ENCODE results near the gene HRH2.

Gene HRH2

GRCh38 chr5:175692235-175692995 lies 34.5 kb downstream of the HRH2 start:
- no peak overlapping the region for H3K4me3 ChIP-seq (replicated peaks in 1 of 2; ENCODE audit: low read depth in 2 of 2, low read length in 2 of 2)
- TF ChIP-seq, protein P1, sequence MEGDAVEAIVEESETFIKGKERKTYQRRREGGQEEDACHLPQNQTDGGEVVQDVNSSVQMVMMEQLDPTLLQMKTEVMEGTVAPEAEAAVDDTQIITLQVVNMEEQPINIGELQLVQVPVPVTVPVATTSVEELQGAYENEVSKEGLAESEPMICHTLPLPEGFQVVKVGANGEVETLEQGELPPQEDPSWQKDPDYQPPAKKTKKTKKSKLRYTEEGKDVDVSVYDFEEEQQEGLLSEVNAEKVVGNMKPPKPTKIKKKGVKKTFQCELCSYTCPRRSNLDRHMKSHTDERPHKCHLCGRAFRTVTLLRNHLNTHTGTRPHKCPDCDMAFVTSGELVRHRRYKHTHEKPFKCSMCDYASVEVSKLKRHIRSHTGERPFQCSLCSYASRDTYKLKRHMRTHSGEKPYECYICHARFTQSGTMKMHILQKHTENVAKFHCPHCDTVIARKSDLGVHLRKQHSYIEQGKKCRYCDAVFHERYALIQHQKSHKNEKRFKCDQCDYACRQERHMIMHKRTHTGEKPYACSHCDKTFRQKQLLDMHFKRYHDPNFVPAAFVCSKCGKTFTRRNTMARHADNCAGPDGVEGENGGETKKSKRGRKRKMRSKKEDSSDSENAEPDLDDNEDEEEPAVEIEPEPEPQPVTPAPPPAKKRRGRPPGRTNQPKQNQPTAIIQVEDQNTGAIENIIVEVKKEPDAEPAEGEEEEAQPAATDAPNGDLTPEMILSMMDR (IDR thresholded peaks at IDR 0.05; ENCODE audit: low read depth, low read length), result no peak
- DNase-seq (ENCODE audit: low read depth in 2 of 2), result no peak

DNA sequence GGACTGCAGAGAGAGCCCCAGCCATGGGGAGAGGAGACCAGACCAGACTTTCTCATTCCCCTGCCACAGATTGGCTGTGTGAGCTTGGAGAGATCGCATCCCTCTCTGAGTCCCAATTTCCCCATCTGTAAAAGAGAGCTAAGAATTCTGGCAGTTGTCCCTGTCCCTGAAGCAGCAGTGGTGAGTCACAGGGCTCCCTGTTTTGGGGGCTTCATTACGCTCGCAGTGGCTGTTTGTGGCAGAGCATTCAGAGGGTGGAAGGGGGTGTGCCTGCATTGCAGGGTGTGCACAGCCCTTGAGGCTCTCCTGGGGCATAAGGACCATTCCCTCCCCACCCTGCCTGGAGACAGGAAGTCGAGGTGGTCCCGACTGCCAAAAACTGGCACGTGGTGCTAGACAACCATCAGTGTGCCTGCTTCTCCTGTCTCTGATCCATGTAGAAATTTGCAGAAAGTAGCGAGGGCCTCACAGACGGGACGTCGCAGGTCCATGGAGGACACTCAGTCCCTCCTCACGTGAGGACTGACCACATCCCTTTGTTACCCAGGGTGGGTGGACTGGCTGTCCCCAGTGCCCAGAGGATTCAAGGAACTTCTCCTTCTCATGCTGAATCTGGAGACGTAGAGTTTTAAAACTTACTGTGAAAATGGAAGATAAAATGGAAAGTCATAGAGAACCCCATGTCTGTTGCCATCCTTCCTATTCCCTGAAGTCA lies 35.3 kb downstream of the HRH2 start:
- TF ChIP-seq, protein P1 (IDR thresholded peaks at IDR 0.05; ENCODE audit: low read depth, low read length), result no peak
- no peak overlapping the region for H3K4me3 ChIP-seq (replicated peaks in 1 of 2; ENCODE audit: low read depth in 2 of 2, low read length in 2 of 2)
- DNase-seq (ENCODE audit: low read depth in 2 of 2), result no peak

- DNase-seq (ENCODE audit: low read depth in 2 of 2), result no peak
- no peak overlapping the region for H3K4me3 ChIP-seq (replicated peaks in 1 of 2; ENCODE audit: low read depth in 2 of 2, low read length in 2 of 2)
- TF ChIP-seq, protein P1 (IDR thresholded peaks at IDR 0.05; ENCODE audit: low read depth, low read length), result no peak
Observed at GRCh38 chr5:175693741-175694140, 35.9 kb downstream of the HRH2 start.

GRCh38 chr5:175694371-175695160 lies 36.7 kb downstream of the HRH2 start:
- no peak overlapping the region for H3K4me3 ChIP-seq (replicated peaks in 1 of 2; ENCODE audit: low read depth in 2 of 2, low read length in 2 of 2)
- DNase-seq (ENCODE audit: low read depth in 2 of 2), result no peak

DNA sequence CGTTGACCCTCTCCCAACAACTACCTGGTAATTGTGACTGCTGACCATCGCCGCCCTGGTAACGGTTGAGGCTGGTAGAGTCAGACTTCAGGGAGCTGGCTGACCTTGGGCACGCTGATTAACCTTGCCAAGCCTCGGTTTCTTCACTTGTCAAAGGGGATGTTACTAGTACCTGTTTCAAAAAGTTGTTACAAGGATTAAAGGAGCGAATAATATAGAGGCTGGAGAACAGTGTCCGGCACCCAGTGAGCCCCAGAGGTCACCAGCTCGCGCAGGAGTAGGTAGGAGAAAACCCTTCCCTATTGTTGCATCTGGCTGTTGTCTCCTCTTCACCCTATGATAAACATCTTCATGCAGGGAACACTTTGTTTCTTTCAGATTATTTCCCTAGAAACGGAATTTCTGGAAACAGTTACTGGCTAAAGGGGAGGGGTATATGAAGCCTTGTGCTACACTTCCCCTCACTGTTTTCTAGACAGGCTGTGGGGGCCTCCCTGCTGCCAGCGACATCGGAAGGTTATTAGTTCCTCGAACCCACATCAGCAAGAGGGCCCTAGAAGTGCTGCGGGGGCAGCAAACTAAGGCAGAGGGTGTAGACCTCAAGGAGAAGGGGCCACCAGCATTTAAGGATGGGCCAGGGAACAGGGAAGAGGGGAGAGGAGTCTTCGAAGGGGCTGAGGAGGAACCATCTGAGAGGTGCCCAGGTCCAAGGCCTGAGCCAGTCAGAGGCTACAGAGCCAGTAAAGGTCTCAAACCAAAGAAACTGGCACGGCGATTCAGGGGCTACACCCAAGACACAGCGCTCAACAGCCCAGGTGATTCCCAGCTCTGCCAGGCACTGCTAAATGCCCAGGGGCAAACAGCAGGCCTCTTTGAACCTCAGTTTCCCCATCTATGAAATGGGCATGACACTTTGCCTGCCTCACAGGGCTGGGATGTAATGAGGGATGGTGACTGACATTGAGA lies 37.6 kb downstream of the HRH2 start:
- TF ChIP-seq, protein P1 (IDR thresholded peaks at IDR 0.05; ENCODE audit: low read depth, low read length), result no peak
- no peak overlapping the region for H3K4me3 ChIP-seq (replicated peaks in 1 of 2; ENCODE audit: low read depth in 2 of 2, low read length in 2 of 2)
- DNase-seq (ENCODE audit: low read depth in 2 of 2), result no peak

More at GRCh38 chr5:175694371-175695160, 36.7 kb downstream of the HRH2 start:
- TF ChIP-seq, protein P1 (IDR thresholded peaks at IDR 0.05; ENCODE audit: low read depth, low read length), result no peak
